Measurements from ENCODE around the gene INO80E. TPM values are rescaled to one million over a fixed set of nuclear protein-coding genes. Genes with fewer than 3 reads are reported as not detected.
A peak's percentile ranks its signal among the peaks of the same experiment; 100 is the strongest.

INO80E gene
- total RNA-seq, 1 experiment from 2014 or later = 104 TPM

DNA sequence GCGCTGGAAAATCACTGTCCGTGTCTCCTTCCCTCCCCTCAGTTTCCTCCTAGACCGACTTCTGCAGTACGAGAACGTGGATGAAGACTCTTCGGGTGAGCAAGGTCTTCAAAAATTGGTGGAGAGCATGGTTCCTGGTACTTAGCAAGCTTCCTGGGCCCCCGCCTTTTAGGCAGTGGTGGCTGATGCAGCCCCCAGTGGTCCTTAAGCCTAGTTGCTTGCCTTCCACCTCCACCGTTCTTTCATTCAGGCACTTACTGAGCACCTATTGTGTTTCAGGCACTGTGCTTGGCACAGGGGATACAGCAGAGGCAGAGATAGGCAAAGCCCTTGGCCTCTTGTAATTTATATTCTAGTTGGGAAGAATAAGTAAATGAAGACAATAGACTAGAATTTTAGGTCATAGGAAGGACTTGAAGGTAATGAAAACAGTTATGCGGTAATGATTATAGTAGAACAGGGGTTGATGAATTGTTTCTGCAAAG lies 767 bp downstream of the INO80E start:
- ATAC-seq (no peak), DNase-seq (ENCODE audit: low read depth, low spot score) (no peak)
- no peak for TF ChIP-seq REST (IDR thresholded peaks at IDR 0.05; ENCODE audit: insufficient read depth in 1 of 2, low read depth in 2 of 2, low read length in 1 of 2)
- TF ChIP-seq SIN3A (IDR thresholded peaks at IDR 0.05; ENCODE audit: borderline replicate concordance, insufficient read depth, low read depth, low read length) = no peak
- no peak for TF ChIP-seq TCF7L2 (IDR thresholded peaks at IDR 0.05; ENCODE audit: low read depth, low read length)
- TF ChIP-seq, protein P1, sequence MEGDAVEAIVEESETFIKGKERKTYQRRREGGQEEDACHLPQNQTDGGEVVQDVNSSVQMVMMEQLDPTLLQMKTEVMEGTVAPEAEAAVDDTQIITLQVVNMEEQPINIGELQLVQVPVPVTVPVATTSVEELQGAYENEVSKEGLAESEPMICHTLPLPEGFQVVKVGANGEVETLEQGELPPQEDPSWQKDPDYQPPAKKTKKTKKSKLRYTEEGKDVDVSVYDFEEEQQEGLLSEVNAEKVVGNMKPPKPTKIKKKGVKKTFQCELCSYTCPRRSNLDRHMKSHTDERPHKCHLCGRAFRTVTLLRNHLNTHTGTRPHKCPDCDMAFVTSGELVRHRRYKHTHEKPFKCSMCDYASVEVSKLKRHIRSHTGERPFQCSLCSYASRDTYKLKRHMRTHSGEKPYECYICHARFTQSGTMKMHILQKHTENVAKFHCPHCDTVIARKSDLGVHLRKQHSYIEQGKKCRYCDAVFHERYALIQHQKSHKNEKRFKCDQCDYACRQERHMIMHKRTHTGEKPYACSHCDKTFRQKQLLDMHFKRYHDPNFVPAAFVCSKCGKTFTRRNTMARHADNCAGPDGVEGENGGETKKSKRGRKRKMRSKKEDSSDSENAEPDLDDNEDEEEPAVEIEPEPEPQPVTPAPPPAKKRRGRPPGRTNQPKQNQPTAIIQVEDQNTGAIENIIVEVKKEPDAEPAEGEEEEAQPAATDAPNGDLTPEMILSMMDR (IDR thresholded peaks at IDR 0.05) = no peak
- TF ChIP-seq POLR2AphosphoS5 (IDR thresholded peaks at IDR 0.05; ENCODE audit: low read depth, low read length) = no peak
- H3K9me3 ChIP-seq (ENCODE audit: control insufficient read depth, insufficient read depth, low read depth, low read length) = no peaks in the 10 kb centered on the region
- peak overlapping the region; percentile 72 to 98 for H3K4me3 ChIP-seq (ENCODE audit: low read depth in 2 of 2, low read length in 2 of 2)
- intact Hi-C loops (cut with micrococcal nuclease; ENCODE audit: unreplicated experiment) = no loop called here
- ChIA-PET CTCF (interaction anchor here (0.6 kb wide), 1 partner anchor 98 kb away, joined by 4 read pairs; the partner anchor contains the start of gene SEZ6L2), POLR2A (interaction anchor here (0.6 kb wide), 2 partner anchors 39 to 192 kb away, joined by 4 to 7 read pairs; no protein-coding TSS in a partner anchor)
- H3K36me3 ChIP-seq (ENCODE audit: control insufficient read depth, insufficient read depth, low read length) = peaks cover 5% of the 10 kb centered on the region
- no TSS peak for BruUV-seq (replicated peaks)
- H3K27me3 ChIP-seq (ENCODE audit: control insufficient read depth, insufficient read depth, low read length) = no peaks in the 10 kb centered on the region
- peak overlapping the region; percentile 100 for H3K27ac ChIP-seq (ENCODE audit: low read length)
- in situ Hi-C loops (cut with HindIII; ENCODE audit: low pct_unique_long_range_greater_than_20kb, low sequenced_read_pairs) = no loop called here
- H3K4me1 ChIP-seq (ENCODE audit: control insufficient read depth, insufficient read depth, low read length) = peaks cover 25% of the 10 kb centered on the region

DNA sequence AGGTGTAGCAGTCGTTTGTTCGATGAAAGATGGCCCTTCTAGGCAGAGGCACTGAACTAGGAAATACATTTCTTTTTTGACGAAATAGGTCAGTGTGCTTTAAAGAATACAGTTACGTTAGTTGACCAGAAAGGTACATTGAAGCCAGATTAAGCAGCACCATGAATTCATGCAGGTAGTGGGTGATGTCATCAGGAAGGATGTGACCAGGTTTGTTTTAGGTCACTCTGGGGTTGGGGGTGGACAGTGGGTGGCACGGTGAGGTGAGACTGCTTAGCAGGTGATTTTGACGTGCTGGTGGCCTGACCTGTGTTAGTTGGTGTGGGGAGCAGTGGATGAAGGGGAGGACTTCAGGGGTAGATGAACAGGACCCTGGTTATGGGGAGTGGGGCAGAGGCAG lies 3.6 kb downstream of the INO80E start:
- Histone ChIP-seq H3K4me1 (ENCODE audit: control insufficient read depth, insufficient read depth, low read length) (peaks cover 9% of the 10 kb centered on the region), H3K27me3 (ENCODE audit: control insufficient read depth, insufficient read depth, low read length) (no peaks in the 10 kb centered on the region), H3K4me3 (ENCODE audit: low read depth in 2 of 2, low read length in 2 of 2) (no peak overlapping the region), H3K27ac (ENCODE audit: low read length) (no peak overlapping the region), H3K36me3 (ENCODE audit: control insufficient read depth, insufficient read depth, low read length) (peaks cover 2% of the 10 kb centered on the region), H3K9me3 (ENCODE audit: control insufficient read depth, insufficient read depth, low read depth, low read length) (no peaks in the 10 kb centered on the region)
- no peak for DNase-seq (ENCODE audit: low read depth, low spot score)
- no TSS peak for BruUV-seq (replicated peaks)
- intact Hi-C loops (cut with micrococcal nuclease; ENCODE audit: unreplicated experiment) (no loop called here), in situ Hi-C loops (cut with HindIII; ENCODE audit: low pct_unique_long_range_greater_than_20kb, low sequenced_read_pairs) (no loop called here)
- ChIA-PET POLR2A (no interaction called here), CTCF (no interaction called here)
- ATAC-seq = no peak
- no peak for TF ChIP-seq POLR2AphosphoS5 (IDR thresholded peaks at IDR 0.05; ENCODE audit: low read depth, low read length)
- TF ChIP-seq, protein P1 (IDR thresholded peaks at IDR 0.05) = no peak
- TF ChIP-seq TCF7L2 (IDR thresholded peaks at IDR 0.05; ENCODE audit: low read depth, low read length) = no peak
- no peak for TF ChIP-seq REST (IDR thresholded peaks at IDR 0.05; ENCODE audit: insufficient read depth in 1 of 2, low read depth in 2 of 2, low read length in 1 of 2)
- no peak for TF ChIP-seq SIN3A (IDR thresholded peaks at IDR 0.05; ENCODE audit: borderline replicate concordance, insufficient read depth, low read depth, low read length)
